Epithelial cell of esophagus (primary cell): ENCODE results near the gene NEURL2.

Experiments
- DNase-seq: peaks from one replicate; pipeline ENCODE4 v3.0.0; 2010; ENCODE audit warnings: low read depth
- H3K4me3 ChIP-seq: 2 replicates; pipeline ENCODE4 v1.5.1; 2011; ENCODE audit warnings: mild to moderate bottlenecking, low read length, control low read depth
- CTCF ChIP-seq: IDR thresholded peaks from 2 replicates; pipeline ENCODE4 v1.5.1; 2011; ENCODE audit warnings: low read depth, mild to moderate bottlenecking, low read length, control low read depth, inconsistent platforms; ENCODE audit not compliant: insufficient read depth; ENCODE audit errors: missing control alignments

NEURL2 gene

GRCh38 chr20:45918779-45919537, 27.9 kb upstream of the NEURL2 start:
- TF ChIP-seq CTCF = no peak
- DNase-seq = peak; percentile 35
- no peak overlapping the region for H3K4me3 ChIP-seq

DNA sequence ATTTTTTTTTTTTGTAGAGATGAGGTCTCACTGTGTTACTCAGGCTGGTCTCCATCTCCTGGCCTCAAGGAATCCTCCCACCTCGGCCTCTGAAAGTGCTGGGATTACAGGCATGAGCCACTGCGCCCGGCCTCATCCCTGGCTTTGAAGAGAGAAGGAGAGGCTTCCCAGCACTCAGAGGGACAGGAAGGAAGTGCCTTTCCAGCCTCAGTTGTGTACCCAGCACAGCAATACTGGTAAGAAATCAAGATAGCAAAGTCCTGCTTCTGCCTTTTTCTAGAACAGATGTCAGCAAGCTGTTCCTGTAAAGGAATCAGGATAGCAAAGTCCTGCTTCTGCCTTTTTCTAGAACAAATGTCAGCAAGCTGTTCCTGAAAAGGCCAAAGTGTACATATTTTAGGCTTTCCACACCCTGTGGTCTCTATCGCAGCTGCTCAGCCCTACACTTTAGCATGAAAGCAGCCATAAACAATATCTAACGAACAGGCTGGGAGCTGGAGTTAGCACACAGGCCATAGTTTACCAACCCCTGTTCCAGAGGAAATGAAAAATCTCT, 27.3 kb upstream of the NEURL2 start:
- DNase-seq = no peak
- H3K4me3 ChIP-seq = no peak overlapping the region
- TF ChIP-seq CTCF = no peak

DNA sequence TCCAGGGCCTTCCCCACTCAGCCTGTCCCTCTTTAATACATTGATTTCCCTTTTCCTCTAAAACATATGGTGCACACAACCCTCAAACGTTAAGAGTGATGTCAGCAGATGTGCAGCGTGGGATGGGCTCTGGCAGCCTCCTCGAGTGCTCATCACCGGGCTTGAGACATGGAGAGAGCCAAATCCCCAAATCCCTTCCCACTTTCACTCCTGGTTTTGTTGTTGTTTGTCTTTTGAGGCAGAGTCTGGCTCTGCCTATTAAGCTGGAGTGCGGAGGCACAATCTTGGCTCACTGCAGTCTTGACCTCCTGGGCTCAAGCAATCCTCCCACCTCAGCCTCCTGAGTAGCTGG, 26.8 kb upstream of the NEURL2 start:
- no peak overlapping the region for H3K4me3 ChIP-seq
- no peak for DNase-seq
- no peak for TF ChIP-seq CTCF

DNA sequence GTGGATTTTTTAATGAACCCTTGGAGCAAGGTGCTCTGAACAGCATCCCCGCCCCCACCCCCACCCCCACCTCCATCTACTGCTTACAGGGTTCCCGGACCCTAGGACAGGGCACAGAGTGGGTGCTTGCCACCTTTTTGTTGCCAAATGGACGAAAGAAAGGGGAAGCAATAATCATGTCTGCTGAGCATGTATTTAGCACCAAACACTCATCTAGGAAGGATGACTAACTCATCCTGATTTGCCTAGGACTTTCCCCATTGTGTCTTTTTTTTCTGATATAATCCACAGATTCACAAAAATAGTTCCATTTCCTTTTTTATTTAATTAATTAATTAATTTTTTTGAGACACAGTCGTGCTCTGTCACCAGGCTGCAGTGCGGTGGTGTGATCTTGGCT, 22.1 kb upstream of the NEURL2 start:
- DNase-seq = peak; percentile 51

DNA sequence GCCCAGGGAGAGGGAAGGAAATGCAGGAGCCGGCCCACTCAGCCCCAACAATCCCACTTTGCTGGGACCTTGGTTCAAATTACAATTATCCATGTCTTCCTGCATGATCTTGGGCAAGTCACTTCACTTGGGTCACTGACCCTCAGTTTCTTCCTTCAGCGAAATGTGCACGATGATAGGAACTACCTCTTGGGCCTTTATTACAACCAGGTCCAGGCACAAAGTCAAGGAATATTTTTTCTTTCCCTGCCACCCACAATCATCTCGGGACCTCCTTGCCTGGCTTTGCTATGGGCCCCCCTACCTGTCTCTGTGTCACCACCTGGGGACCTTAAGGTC, 21.3 kb upstream of the NEURL2 start:
- DNase-seq = no peak
- H3K4me3 ChIP-seq = peak overlapping the region; percentile 71
- no peak for TF ChIP-seq CTCF

More for the DNA sequence above, 22.1 kb upstream of the NEURL2 start:
- H3K4me3 ChIP-seq = no peak overlapping the region
- no peak for TF ChIP-seq CTCF

DNA sequence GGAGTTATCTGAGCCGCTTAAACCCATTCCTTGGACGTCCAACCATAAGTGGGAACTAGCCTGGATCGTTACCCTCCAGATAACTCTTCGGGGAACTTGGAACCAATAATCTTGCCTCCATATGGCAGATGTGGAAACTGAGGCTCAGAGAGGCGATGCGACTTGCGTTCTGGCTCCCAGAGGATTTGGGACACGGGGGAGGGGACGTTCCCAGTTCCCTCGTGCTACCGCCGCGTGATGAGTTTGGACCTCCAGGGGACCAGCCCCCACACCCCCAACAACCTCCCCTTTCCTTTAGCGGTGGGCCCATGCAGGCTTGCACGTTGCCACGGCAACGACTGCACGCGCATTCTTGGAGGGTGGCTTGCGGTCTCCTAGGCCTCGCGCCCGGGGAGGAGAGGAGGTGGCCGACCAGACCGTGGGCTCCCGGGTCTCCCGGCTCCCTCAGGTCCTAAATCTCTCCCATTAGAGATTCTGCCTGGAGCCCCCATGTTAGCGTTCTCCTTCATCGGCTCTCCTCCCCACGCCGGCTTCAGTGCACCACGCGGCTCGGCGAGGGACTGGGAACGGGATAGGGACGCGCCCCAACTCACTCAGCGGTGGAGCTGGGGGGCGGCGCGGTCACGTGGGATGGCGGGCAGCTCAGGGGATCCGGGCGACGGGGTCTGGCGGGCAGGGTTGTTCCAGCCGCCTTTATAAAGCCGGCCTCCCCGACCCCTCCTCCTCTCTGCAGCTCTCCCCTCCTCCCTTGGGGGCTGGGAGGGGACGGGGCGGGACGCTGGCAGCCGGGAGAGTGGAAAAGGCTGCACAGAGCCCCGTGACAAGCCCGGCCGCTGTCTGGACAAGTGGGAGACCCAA, 20.7 kb upstream of the NEURL2 start, which contains the start of gene PLTP:
TSS of gene PLTP (minus strand) at position 670 of the 858 bp plus-strand sequence. CDS start 703 bp downstream, outside the sequence.
- no peak for TF ChIP-seq CTCF
- peak; percentile 72 for DNase-seq
- H3K4me3 ChIP-seq = peak within 1 kb of the TSS; percentile 71
